GM21515 (cell line): ENCODE measurements around the gene LEMD1.
"Not testable (repeated sequence)": the region's sequence is repeated elsewhere in the genome, so short reads cannot be mapped to it uniquely, and the experiment has no call there.

Experiments used
- ATAC-seq: cut with Tn5 transposase; IDR thresholded peaks from one replicate; pipeline ENCODE4 v1.9.1; 2021; ENCODE audit not compliant: unreplicated experiment

Gene LEMD1

GRCh38 chr1:205382561-205382960 lies 39.3 kb downstream of the LEMD1 start:
- no peak for ATAC-seq

- ATAC-seq: no peak
These were observed 40.6 kb downstream of the LEMD1 start for GRCh38 chr1:205381305-205381704.

- ATAC-seq: no peak
These were observed 41.0 kb downstream of the LEMD1 start for GRCh38 chr1:205380882-205381281.

GRCh38 chr1:205379056-205379455 lies 42.8 kb downstream of the LEMD1 start:
- ATAC-seq: no peak

- ATAC-seq: no peak
These were observed 44.5 kb downstream of the LEMD1 start for GRCh38 chr1:205377355-205377754.

GRCh38 chr1:205376739-205377138 lies 45.1 kb downstream of the LEMD1 start:
- no peak for ATAC-seq

GRCh38 chr1:205375835-205376545 lies 45.9 kb downstream of the LEMD1 start:
- ATAC-seq: no peak

- no peak for ATAC-seq
These were observed 47.4 kb downstream of the LEMD1 start for GRCh38 chr1:205374210-205375078.

- ATAC-seq: no peak
These were observed 48.1 kb downstream of the LEMD1 start for GRCh38 chr1:205373798-205374175.

GRCh38 chr1:205373022-205373797 lies 48.6 kb downstream of the LEMD1 start:
- ATAC-seq: no peak

GRCh38 chr1:205371871-205372660 lies 49.8 kb downstream of the LEMD1 start:
- ATAC-seq: no peak

GRCh38 chr1:205370780-205371179 lies 51.1 kb downstream of the LEMD1 start:
- no peak for ATAC-seq

GRCh38 chr1:205369701-205370123 lies 52.1 kb downstream of the LEMD1 start:
- ATAC-seq: no peak

- no peak for ATAC-seq
These were observed 53.4 kb downstream of the LEMD1 start for GRCh38 chr1:205368478-205368877.

GRCh38 chr1:205365945-205366463 lies 55.9 kb downstream of the LEMD1 start:
- no peak for ATAC-seq

- ATAC-seq: not testable (repeated sequence)
These were observed 56.8 kb downstream of the LEMD1 start for GRCh38 chr1:205365086-205365485.

- no peak for ATAC-seq
These were observed 61.0 kb downstream of the LEMD1 start for GRCh38 chr1:205360891-205361290.

GRCh38 chr1:205359771-205360565 lies 61.9 kb downstream of the LEMD1 start:
- ATAC-seq: no peak

GRCh38 chr1:205358579-205358978 lies 63.3 kb downstream of the LEMD1 start:
- no peak for ATAC-seq

- ATAC-seq: no peak
These were observed 64.3 kb downstream of the LEMD1 start for GRCh38 chr1:205357567-205357966.
